Astrocyte of the cerebellum (primary cell): ENCODE results near the gene TRPV2.
A peak's percentile ranks its signal among the peaks of the same experiment; 100 is the strongest.

ENCODE experiments used
- DNase-seq: peaks from one replicate; pipeline ENCODE4 v3.0.0-alpha.2; 2011; ENCODE audit warnings: low read depth
- H3K4me3 ChIP-seq: 2 replicates; pipeline ENCODE4 v1.5.1; 2011; ENCODE audit warnings: mild to moderate bottlenecking, low read depth, low read length, moderate library complexity
- in situ Hi-C: cut with HindIII; loops from 2 replicates; pipeline ENCODE4 v1.10.0; 2017; ENCODE audit warnings: low sequenced_read_pairs
- TF ChIP-seq, protein P1 (sequence below): IDR thresholded peaks from 2 replicates; pipeline ENCODE4 v1.5.1; 2012; ENCODE audit warnings: low read length, low read depth, moderate library complexity, mild to moderate bottlenecking; ENCODE audit errors: missing control alignments

Gene TRPV2

DNA sequence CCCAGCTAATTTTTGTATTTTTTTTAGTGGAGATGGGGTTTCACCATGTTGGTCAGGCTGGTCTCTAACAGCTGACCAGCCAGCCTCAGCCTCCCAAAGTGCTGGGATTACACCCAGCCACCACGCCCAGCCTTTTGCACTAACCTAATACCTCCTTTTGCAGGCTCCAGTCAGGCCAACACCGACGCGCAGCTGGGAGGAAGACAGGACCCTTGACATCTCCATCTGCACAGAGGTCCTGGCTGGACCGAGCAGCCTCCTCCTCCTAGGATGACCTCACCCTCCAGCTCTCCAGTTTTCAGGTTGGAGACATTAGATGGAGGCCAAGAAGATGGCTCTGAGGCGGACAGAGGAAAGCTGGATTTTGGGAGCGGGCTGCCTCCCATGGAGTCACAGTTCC lies 2.0 kb downstream of the TRPV2 start:
- TF ChIP-seq, protein P1, sequence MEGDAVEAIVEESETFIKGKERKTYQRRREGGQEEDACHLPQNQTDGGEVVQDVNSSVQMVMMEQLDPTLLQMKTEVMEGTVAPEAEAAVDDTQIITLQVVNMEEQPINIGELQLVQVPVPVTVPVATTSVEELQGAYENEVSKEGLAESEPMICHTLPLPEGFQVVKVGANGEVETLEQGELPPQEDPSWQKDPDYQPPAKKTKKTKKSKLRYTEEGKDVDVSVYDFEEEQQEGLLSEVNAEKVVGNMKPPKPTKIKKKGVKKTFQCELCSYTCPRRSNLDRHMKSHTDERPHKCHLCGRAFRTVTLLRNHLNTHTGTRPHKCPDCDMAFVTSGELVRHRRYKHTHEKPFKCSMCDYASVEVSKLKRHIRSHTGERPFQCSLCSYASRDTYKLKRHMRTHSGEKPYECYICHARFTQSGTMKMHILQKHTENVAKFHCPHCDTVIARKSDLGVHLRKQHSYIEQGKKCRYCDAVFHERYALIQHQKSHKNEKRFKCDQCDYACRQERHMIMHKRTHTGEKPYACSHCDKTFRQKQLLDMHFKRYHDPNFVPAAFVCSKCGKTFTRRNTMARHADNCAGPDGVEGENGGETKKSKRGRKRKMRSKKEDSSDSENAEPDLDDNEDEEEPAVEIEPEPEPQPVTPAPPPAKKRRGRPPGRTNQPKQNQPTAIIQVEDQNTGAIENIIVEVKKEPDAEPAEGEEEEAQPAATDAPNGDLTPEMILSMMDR = no peak
- H3K4me3 ChIP-seq = no peak overlapping the region
- DNase-seq = no peak
- in situ Hi-C loops = no loop called here

DNA sequence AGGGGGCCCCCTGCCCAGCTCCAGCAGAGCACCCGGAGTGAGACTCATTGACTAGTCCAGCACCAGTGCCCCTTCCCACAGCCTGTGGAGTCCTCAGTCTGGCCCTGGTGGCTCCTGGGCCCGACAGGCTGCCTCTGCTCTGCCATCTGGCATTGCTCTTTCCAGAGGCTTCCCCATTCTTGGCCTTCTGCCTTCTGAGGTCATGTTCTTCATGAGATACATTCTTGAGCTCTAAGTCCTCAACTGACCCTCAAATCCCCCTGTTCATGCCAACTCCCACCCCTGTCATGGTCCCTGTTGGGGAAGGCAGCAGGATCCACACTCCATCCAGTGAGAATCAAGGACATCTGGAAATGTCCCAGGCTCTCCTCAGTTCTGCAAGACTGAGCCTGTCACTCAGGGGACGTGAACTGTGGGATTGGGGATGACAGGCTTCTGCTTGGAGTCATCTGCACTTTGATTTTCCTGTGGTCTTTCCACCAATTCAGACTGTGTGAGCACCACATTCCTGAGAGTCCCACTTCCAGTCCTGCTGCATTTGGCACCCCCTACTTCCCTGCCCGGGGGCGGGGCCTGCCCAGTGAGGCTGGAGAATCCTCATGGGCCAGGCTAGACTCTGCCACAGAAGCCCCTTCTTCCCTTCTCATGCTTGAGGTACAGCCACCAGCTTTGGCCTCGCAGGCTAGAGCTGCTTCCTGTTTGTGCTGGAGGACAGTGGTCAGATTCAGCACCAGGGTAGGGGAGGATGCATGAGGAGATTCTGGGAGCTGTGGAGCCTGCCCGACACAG lies 2.7 kb downstream of the TRPV2 start:
- in situ Hi-C loops = no loop called here
- no peak overlapping the region for H3K4me3 ChIP-seq

DNA sequence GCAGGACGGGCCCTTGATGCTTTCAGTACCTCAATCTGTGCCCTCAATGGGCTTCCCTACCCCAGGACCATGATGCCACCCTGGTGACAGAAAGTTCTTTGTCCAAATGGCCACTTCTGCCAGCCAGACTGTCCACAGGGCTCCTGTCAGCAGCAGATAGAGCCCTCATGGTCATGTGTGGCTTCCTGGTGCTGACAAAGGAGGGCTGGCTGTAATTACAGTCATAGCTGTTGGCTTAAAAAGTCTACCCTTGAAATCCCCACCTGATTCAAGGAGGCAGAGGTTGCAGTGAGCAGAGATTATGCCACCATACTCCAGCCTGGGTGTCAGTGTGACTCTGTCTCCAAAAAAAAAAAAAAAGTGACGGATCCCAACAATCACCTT lies 3.3 kb downstream of the TRPV2 start:
- no peak overlapping the region for H3K4me3 ChIP-seq
- no peak for DNase-seq
- TF ChIP-seq, protein P1 = no peak
- in situ Hi-C loops = no loop called here

More for the DNA sequence above, 2.7 kb downstream of the TRPV2 start:
- no peak for DNase-seq
- TF ChIP-seq, protein P1 = no peak

DNA sequence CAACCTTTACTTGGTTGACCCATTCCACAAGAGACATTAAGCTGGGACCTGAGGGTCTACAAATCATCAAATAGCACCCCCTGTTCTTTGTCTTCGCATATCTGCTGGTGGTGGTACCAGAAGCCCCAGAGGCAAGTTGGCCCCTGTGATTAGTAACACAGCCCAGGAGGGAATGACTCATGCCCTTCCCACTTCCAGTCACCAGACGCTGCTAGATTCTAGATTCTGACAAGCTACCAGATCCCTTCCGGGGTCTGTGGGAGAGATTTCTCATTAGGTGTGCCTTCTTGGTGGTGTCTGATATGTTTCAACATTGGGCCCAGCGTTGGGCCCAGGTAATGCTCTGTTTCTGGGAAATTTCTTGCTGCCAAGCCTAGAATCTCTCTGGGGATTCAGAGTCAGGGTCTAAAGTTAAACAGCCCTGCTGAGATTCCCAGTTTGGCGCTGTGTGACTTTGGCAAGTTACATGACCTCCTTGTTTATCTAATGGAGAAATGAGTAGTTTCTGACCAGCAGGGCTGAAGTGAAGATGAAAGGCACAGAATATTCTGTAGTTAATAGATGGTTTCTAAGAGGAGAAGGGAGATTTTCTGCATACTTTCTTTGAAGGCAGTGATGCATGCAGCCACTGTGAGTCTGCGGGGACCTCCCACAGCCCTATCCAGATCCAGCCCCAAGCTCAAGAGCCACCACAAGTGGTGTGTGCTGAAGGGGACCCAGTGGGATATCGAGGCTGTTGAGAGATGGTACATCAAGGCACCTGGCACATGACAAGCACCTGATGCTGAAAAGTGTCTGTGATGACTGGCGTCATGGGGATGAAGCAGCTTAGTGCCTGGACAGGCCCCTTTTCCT lies 3.9 kb downstream of the TRPV2 start:
- DNase-seq = peak; percentile 88
- in situ Hi-C loops = no loop called here
- TF ChIP-seq, protein P1 = no peak
- H3K4me3 ChIP-seq = peak overlapping the region; percentile 3

DNA sequence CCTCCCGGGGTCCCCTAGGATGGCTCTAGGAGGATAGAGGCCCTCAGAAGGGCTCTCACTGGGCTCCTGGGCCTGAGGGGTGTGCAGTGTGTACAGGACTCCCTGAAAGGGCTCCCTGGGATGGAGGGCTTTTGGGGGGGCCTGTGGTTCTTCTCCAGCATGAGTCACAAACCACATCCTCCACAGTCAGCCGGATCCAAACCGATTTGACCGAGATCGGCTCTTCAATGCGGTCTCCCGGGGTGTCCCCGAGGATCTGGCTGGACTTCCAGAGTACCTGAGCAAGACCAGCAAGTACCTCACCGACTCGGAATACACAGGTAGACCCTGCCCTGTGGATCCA lies 4.5 kb downstream of the TRPV2 start:
- DNase-seq = peak; percentile 89
- H3K4me3 ChIP-seq = peak overlapping the region; percentile 3
- in situ Hi-C loops = no loop called here
- TF ChIP-seq, protein P1 = no peak

DNA sequence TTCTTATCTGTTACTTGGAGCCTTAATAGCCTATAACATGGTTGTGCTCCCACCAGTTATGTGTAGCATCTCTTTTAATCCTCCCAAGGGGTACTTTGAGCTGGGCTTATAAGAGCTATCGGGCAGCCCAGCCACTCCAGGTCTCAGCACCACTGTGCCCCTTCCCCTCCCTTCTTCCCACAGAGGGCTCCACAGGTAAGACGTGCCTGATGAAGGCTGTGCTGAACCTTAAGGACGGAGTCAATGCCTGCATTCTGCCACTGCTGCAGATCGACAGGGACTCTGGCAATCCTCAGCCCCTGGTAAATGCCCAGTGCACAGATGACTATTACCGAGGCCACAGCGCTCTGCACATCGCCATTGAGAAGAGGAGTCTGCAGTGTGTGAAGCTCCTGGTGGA lies 7.0 kb downstream of the TRPV2 start:
- DNase-seq = no peak
- no peak overlapping the region for H3K4me3 ChIP-seq
- TF ChIP-seq, protein P1 = no peak
- in situ Hi-C loops = no loop called here
